Memory B cell (primary cell): ENCODE data around the gene PDE8B.
"Not testable (repeated sequence)": the region's sequence is repeated elsewhere in the genome, so short reads cannot be mapped to it uniquely, and the experiment has no call there.

Experiments
- ATAC-seq: fragments of 150-1000 bp; cut with Tn5 transposase; 2 replicates; pipeline ENCODE4 v1.10.0; 2021; ENCODE audit warnings: low read depth, mild to moderate bottlenecking, moderate library complexity
- DNase-seq, 2 donors: peaks; one replicate each; pipeline ENCODE4 v3.0.0; 2022; ENCODE audit warnings: low spot score in 2 of 2
- H3K27ac Mint-ChIP-seq: one replicate; pipeline ENCODE4 v1.8.0; 2022; ENCODE audit warnings: mild to moderate bottlenecking, moderate library complexity, mixed read lengths
- H3K27me3 Mint-ChIP-seq: one replicate; pipeline ENCODE4 v1.8.0; 2022; ENCODE audit warnings: mixed read lengths
- H3K36me3 Mint-ChIP-seq: one replicate; pipeline ENCODE4 v1.8.0; 2022; ENCODE audit warnings: mild to moderate bottlenecking, mixed read lengths
- H3K4me1 Mint-ChIP-seq: one replicate; pipeline ENCODE4 v1.8.0; 2022; ENCODE audit warnings: mixed read lengths
- H3K4me3 Mint-ChIP-seq: one replicate; pipeline ENCODE4 v1.8.0; 2022; ENCODE audit warnings: mild to moderate bottlenecking, moderate library complexity, mixed read lengths
- H3K9me3 Mint-ChIP-seq: one replicate; pipeline ENCODE4 v1.8.0; 2022; ENCODE audit warnings: mixed read lengths

PDE8B gene

GRCh38 chr5:77461287-77461686 is 250.8 kb downstream of the PDE8B start:
- H3K36me3 Mint-ChIP-seq = peaks cover 15% of the 10 kb centered on the region
- H3K9me3 Mint-ChIP-seq = no peaks in the 10 kb centered on the region
- no peak overlapping the region for H3K27ac Mint-ChIP-seq
- no peak overlapping the region for H3K4me3 Mint-ChIP-seq
- ATAC-seq = no peak
- H3K4me1 Mint-ChIP-seq = peaks cover 6% of the 10 kb centered on the region
- no peak for DNase-seq
- no peaks in the 10 kb centered on the region for H3K27me3 Mint-ChIP-seq

GRCh38 chr5:77463905-77464304 is 253.4 kb downstream of the PDE8B start:
- Mint-ChIP-seq H3K4me1 (peaks cover 6% of the 10 kb centered on the region), H3K27me3 (no peaks in the 10 kb centered on the region), H3K36me3 (peaks cover 12% of the 10 kb centered on the region), H3K27ac (no peak overlapping the region), H3K4me3 (no peak overlapping the region), H3K9me3 (no peaks in the 10 kb centered on the region)
- DNase-seq = no peak
- ATAC-seq = no peak

- not testable (repeated sequence) for DNase-seq, H3K4me3 Mint-ChIP-seq, H3K4me1 Mint-ChIP-seq, ATAC-seq, H3K27ac Mint-ChIP-seq, H3K9me3 Mint-ChIP-seq, H3K27me3 Mint-ChIP-seq
- H3K36me3 Mint-ChIP-seq = peaks cover 28% of the 10 kb centered on the region
Measured at GRCh38 chr5:77468875-77469274, 258.4 kb downstream of the PDE8B start.

- not testable (repeated sequence) for ATAC-seq, DNase-seq, H3K9me3 Mint-ChIP-seq, H3K27ac Mint-ChIP-seq, H3K4me1 Mint-ChIP-seq, H3K4me3 Mint-ChIP-seq, H3K27me3 Mint-ChIP-seq
- H3K36me3 Mint-ChIP-seq = peaks cover 32% of the 10 kb centered on the region
Measured at GRCh38 chr5:77475041-77475440, 264.6 kb downstream of the PDE8B start.
